Measurements from ENCODE around the gene IL17RE. TPM values are rescaled to one million over a fixed set of nuclear protein-coding genes. Genes with fewer than 3 reads are reported as not detected.

IL17RE gene
- total and polyA plus RNA-seq, 2 experiments from 2014 or later, result 1.1 to 3.4 TPM

GRCh38 chr3:9949626-9950025 lies 47.0 kb downstream of the IL17RE start (continued):
- no peak for TF ChIP-seq ZNF462 (CRISPR knock-in tag; IDR thresholded peaks at IDR 0.05)
- no peak for TF ChIP-seq POLR2AphosphoS5 (IDR thresholded peaks at IDR 0.05; ENCODE audit: low read depth)
- no peak for TF ChIP-seq ETS1 (IDR thresholded peaks at IDR 0.05)
- no peak for TF ChIP-seq NANOG (IDR thresholded peaks at IDR 0.05; ENCODE audit: borderline replicate concordance)
- TF ChIP-seq ZNF114 (CRISPR knock-in tag; IDR thresholded peaks at IDR 0.05), result no peak

- no peak overlapping the region for H3K27ac ChIP-seq (ENCODE audit: low read depth)
- H3K4me2 ChIP-seq, result peak overlapping the region; percentile 88
- H4K20me1 ChIP-seq (replicated peaks; ENCODE audit: insufficient read depth), result no peaks in the 10 kb centered on the region; the same call in 1 of the 2 replicates
- H3K79me2 ChIP-seq (replicated peaks; ENCODE audit: insufficient read depth), result no peaks in the 10 kb centered on the region
- H3K9me2 ChIP-seq (ENCODE audit: insufficient read depth), result no peaks in the 10 kb centered on the region
- H3K4me1 Mint-ChIP-seq, result peaks cover 28% of the 10 kb centered on the region
- H3K27me3 ChIP-seq (ENCODE audit: insufficient read depth), result peaks cover 13% of the 10 kb centered on the region; the same call in 1 of the 2 replicates
- no peaks in the 10 kb centered on the region for H3K36me3 ChIP-seq (ENCODE audit: insufficient read depth)
- H3K27me3 Mint-ChIP-seq (ENCODE audit: insufficient read depth, low read depth, poor library complexity), result peaks cover 13% of the 10 kb centered on the region
- peak overlapping the region; percentile 88 for H3K4me3 ChIP-seq
- ATAC-seq (no peak), DNase-seq (ENCODE audit: low spot score) (no peak)
- H3K4me3 Mint-ChIP-seq, result peak overlapping the region; percentile 78
- H3K4me1 ChIP-seq (ENCODE audit: insufficient read depth), result peaks cover 21% of the 10 kb centered on the region
- peaks cover 4% of the 10 kb centered on the region; the same call in 1 of the 2 replicates for H3F3A ChIP-seq (replicated peaks; ENCODE audit: low read depth)
- H3K9me3 Mint-ChIP-seq, result no peaks in the 10 kb centered on the region; the same call in 2 of the 3 replicates
- no peak overlapping the region for H3K27ac Mint-ChIP-seq
- H3K36me3 Mint-ChIP-seq (ENCODE audit: low read depth), result peaks cover 8% of the 10 kb centered on the region; the same call in 1 of the 3 replicates
- no peak overlapping the region for H2AFZ ChIP-seq
- TF ChIP-seq NANOG (IDR thresholded peaks at IDR 0.05; ENCODE audit: borderline replicate concordance) (no peak), CTCF (conservative IDR thresholded peaks at IDR 0.05; ENCODE audit: low read depth in 2 of 2) (no peak), ETS1 (IDR thresholded peaks at IDR 0.05) (no peak), ZNF114 (CRISPR knock-in tag; IDR thresholded peaks at IDR 0.05) (no peak), EZH2 (IDR thresholded peaks at IDR 0.05; ENCODE audit: low read depth, unreplicated experiment) (no peak), REST (IDR thresholded peaks at IDR 0.05; ENCODE audit: unreplicated experiment) (no peak), ZNF331 (CRISPR knock-in tag; IDR thresholded peaks at IDR 0.05; ENCODE audit: low read depth) (no peak), STAT1 (IDR thresholded peaks at IDR 0.05; ENCODE audit: unreplicated experiment) (no peak), POLR2AphosphoS5 (IDR thresholded peaks at IDR 0.05; ENCODE audit: low read depth) (no peak), JUNB (IDR thresholded peaks at IDR 0.05; ENCODE audit: unreplicated experiment) (no peak)
These were observed 48.5 kb downstream of the IL17RE start for GRCh38 chr3:9951126-9951525.
